HG03108 (cell line): ENCODE measurements around the gene SORCS1.

Source experiments
- ATAC-seq: cut with Tn5 transposase; IDR thresholded peaks from one replicate; pipeline ENCODE4 v1.9.1; 2021; ENCODE audit warnings: moderate library complexity; ENCODE audit not compliant: unreplicated experiment

Gene SORCS1

GRCh38 chr10:106618646-106619045 is 545.9 kb downstream of the SORCS1 start:
- ATAC-seq: no peak

GRCh38 chr10:106615081-106615480 is 549.4 kb downstream of the SORCS1 start:
- no peak for ATAC-seq

- no peak for ATAC-seq
These were observed 550.2 kb downstream of the SORCS1 start for GRCh38 chr10:106614293-106614692.

GRCh38 chr10:106612381-106612780 is 552.1 kb downstream of the SORCS1 start:
- no peak for ATAC-seq

GRCh38 chr10:106609470-106610266 is 554.8 kb downstream of the SORCS1 start:
- ATAC-seq: no peak

GRCh38 chr10:106608066-106608465 is 556.4 kb downstream of the SORCS1 start:
- ATAC-seq: no peak

- no peak for ATAC-seq
These were observed 569.2 kb downstream of the SORCS1 start for GRCh38 chr10:106595281-106595680.

- no peak for ATAC-seq
These were observed 570.6 kb downstream of the SORCS1 start for GRCh38 chr10:106593876-106594275.

GRCh38 chr10:106592396-106592795 is 572.1 kb downstream of the SORCS1 start:
- ATAC-seq: no peak

GRCh38 chr10:106582291-106582690 is 582.2 kb downstream of the SORCS1 start:
- ATAC-seq: no peak

GRCh38 chr10:106577756-106578155 is 586.8 kb downstream of the SORCS1 start:
- no peak for ATAC-seq

- ATAC-seq: no peak
These were observed 587.2 kb downstream of the SORCS1 start for GRCh38 chr10:106577266-106577665.

GRCh38 chr10:106576534-106576933 is 588.0 kb downstream of the SORCS1 start:
- no peak for ATAC-seq

GRCh38 chr10:106573106-106573505 is 591.4 kb downstream of the SORCS1 start:
- ATAC-seq: no peak

GRCh38 chr10:106571192-106571946 is 593.1 kb downstream of the SORCS1 start:
- ATAC-seq: no peak

GRCh38 chr10:106570268-106570667 is 594.2 kb downstream of the SORCS1 start:
- no peak for ATAC-seq

GRCh38 chr10:106567629-106568028 is 596.9 kb downstream of the SORCS1 start:
- ATAC-seq: no peak

- no peak for ATAC-seq
These were observed 597.6 kb downstream of the SORCS1 start for GRCh38 chr10:106566873-106567272.

- no peak for ATAC-seq
These were observed 599.0 kb downstream of the SORCS1 start for GRCh38 chr10:106565546-106565945.

GRCh38 chr10:106563384-106563783 is 601.1 kb downstream of the SORCS1 start:
- ATAC-seq: no peak

- no peak for ATAC-seq
These were observed 603.4 kb downstream of the SORCS1 start for GRCh38 chr10:106560925-106561640.

- ATAC-seq: no peak
These were observed 605.1 kb downstream of the SORCS1 start for GRCh38 chr10:106559442-106559841.
